Non-pigmented ciliary epithelial cell (primary cell): ENCODE measurements around the gene GNG14.
A peak's percentile ranks its signal among the peaks of the same experiment; 100 is the strongest.
"Not testable (repeated sequence)": the region's sequence is repeated elsewhere in the genome, so short reads cannot be mapped to it uniquely, and the experiment has no call there.

Source experiments
- DNase-seq: peaks from one replicate; pipeline ENCODE4 v3.0.0-alpha.2; 2010; ENCODE audit warnings: low read depth

Gene GNG14

DNA sequence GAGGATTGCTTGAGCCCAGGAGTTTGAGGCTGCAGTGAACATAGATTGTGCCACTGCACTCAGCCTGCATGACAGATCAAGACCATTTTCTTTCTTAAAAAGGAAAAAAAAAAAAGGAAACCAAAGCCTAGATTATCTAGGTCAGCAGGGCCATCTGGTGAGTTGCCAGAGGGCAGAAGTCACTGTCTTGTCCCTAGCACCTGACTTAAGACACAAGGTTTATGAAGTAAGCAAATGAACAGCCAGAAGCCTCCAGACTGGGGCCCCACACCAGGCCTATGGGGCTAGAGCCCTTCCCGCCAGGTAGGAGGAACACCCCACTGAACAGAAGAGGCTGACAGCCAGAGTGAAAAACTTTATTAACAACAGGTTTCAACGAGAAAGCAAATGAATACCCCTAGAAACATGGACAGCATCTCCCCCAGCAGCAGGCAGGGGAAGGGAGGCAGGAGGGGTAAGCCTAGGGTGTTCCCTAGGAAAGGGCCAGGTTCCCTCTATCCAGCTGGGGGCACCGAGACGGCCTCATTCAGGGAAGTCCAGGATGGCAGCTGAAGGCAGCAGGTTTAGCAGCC is 20.0 kb upstream of the GNG14 start:
- no peak for DNase-seq

DNA sequence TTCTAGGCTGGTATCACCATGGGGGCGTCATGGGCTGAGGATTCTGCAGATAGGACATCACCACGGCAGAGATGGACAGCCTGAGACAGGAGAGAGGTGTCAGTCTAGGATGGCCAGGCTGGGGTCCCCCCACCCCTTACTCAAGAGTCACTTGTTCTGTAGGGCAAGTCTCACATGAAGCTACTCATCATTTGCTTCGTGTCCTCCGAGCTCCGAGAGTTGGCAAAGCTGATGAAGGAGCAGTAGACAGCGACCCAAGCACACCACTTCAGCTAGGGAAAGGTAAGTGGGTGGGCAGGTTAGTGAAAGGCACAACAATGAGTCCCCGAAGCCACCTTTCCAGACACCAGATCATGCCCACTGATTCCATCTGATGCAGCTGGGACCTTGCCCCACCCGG is 19.5 kb upstream of the GNG14 start:
- no peak for DNase-seq

DNA sequence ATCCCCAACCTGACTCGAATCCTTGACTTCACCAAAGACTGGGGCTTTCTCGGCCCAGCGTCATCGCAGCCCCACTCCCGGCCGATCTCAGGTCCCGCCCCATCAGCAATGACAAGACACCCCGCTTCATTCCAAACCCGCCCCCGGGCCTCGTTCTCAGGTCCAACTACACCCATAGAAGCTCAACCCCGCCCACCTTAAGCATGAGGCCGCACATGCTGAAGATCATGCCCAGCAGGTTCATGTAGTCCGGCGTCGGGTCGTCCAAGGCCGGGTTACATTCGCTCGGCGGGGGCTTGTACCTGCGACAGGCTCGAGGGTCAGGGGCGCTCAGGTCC is 18.9 kb upstream of the GNG14 start:
- DNase-seq = peak; percentile 24

DNA sequence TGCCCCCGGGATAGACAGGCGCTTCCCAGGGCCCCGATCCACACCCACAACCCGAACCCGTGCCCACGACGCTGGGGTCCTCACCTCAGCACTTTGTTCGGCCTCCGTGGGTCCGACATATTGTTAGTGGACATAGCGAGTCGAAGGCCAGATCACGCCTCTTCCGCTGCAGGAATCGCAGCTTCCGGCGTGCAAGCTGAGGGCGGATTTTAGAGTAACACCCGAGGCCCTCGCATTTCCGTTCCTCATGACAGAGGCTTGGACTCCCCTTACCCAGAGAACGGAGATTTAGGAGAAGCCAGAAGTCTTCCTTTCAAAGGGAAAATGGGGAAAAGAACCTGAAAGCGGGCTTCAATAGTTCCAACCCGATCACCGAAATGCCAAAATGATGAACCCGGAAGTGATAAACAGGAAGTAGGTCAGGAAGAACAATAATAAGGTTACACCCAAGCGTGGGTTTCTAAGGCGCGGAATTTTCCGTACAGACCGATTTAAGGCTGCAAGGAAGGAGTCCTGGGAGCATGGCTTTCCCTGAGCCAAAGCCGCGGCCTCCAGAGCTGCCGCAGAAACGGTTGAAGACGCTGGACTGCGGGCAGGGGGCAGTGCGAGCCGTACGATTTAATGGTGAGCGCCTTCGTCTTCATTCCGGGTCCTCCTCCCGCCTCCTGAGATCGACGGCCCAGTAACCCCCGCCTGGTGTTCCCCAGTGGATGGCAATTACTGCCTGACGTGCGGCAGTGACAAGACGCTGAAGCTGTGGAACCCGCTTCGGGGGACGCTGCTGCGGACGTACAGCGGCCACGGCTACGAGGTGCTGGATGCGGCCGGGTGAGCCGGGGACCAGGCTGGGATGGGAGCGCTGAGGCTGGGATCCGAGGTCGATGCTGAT is 18.3 kb upstream of the GNG14 start:
- DNase-seq = peak; percentile 49

DNA sequence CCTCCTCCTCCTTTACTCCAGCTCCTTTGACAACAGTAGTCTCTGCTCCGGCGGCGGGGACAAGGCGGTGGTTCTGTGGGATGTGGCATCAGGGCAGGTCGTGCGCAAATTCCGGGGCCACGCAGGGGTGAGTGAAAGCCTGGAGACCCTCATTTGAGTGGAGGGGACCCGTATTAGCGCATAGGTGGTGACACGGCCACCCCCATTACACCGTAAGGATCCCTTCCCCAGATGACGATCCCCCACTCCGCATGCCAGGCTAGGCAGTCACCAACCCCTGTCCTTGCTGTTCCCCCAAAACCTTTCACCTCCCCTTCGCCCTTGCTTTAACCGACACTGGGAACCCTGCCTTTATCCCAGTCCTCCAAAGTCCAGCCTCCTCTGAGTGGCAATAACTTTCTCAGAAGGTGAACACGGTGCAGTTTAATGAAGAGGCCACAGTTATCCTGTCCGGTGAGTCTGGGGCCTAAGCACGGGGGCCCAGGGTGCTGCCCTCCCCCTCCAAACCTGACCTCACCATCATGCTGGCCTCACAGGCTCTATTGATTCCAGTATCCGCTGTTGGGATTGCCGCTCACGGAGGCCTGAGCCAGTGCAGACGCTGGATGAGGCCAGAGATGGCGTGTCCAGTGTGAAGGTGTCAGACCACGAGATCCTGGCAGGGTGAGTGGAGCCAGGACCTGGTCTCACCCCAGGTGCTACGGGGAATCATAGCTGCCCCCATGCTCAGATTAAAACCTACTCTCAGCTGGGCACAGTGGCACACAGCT is 17.5 kb upstream of the GNG14 start:
- no peak for DNase-seq

DNA sequence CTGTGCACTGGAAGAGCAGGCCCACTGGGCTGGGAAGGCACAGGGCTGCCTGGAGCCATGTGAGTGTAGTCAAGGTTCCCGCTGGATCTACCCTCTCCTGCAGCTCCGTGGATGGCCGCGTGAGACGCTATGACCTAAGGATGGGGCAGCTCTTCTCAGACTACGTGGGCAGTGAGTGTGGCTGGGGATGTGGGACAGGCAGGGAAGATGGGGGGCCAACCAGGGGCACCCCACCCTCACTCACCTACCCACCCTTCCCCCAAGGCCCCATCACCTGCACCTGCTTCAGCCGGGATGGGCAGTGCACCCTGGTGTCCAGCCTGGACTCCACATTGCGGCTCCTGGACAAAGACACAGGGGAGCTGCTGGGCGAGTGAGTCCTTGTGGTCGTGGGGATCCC is 15.1 kb upstream of the GNG14 start:
- no peak for DNase-seq

DNA sequence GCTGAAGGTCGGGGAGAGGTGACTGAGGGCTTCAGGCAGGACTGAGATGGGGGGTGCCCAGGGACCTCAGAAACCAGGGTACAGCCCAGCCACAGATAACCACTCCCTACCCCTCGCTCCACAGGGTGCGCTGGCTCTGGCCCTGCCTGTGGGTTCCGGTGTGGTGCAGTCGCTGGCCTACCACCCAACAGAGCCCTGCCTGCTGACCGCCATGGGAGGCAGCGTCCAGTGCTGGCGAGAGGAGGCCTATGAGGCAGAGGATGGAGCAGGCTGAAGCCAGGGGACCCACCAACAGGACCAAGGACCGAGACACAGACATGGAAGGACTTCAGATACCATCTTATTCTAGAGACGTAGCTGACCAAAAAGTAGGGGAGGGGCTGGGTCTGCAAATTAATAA is 12.4 kb upstream of the GNG14 start:
- DNase-seq = no peak

DNA sequence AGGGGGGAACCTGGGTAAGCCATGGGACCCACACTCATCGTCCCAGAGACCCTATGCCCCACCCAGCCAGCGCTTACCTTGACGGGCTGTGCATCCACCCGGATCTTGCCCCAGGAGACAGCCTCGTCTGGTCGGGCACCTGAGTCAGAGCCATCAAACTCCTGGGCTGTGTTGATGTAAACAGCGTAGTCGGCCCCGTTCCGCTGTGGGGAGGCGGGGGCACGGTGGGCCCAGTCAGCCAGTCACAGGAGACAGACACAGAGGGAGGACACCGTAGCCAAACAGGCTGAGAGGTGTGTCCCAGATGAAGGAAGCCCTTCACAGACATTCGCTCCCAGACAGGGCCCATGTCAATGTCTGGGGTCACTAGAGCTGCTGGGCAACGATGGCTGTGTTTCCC is 11.9 kb upstream of the GNG14 start:
- DNase-seq = no peak

DNA sequence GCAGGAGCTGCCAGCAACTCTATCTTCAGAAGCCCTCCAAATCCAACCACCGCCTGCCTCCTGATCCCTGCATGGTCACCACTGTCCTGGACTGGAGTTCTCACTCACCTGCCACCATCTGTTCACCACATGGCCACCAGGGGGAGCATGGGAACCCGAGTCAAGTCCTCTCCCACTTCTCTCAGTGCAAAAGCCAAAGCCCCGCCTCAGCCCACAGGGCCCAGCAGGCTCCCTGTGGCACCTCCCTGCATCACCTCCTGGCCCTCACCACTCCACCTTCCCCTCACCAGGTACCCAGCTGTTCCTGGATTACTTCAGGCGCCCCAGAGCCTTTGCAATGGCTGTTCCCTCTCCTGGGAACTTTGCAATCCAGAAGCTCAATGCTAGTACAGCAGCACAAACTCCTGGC is 11.4 kb upstream of the GNG14 start:
- no peak for DNase-seq

DNA sequence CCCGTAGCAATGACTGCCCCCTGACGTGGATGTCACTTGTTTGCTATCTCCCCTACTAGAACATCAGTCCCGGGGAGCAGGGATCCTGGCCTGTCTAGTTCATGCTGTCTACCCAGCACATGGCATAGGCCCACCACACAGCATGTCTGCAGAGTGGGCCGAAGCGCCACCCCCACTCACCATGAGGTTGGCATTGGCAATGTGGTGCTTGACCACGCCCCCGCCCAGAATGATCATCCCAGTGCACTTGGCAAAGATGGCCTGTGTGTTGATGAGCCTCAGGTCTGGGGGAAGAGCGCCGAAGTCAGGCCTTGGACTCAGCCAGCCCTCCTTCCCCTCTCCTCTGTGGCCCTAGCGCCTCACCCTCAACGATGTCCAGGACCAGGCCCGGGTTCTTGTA is 10.9 kb upstream of the GNG14 start:
- DNase-seq = no peak

DNA sequence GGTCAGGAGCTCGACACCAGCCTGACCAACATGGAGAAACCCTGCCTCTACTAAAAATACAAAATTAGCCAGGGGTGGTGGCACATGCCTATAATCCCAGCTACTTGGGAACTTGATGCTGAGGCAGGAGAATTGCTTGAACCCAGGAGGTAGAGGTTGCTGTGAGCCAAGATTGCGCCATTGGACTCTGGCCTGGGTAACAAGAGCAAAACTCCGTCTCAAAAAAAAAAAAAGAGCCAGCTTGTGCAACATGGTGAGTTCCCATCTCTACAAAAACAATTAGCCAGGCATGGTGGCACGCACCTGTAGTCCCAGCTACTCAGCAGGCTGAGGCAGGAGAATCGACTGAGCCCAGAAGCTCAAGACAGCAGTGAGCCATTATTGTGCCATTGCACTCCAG is 9.8 kb upstream of the GNG14 start:
- DNase-seq = not testable (repeated sequence)

DNA sequence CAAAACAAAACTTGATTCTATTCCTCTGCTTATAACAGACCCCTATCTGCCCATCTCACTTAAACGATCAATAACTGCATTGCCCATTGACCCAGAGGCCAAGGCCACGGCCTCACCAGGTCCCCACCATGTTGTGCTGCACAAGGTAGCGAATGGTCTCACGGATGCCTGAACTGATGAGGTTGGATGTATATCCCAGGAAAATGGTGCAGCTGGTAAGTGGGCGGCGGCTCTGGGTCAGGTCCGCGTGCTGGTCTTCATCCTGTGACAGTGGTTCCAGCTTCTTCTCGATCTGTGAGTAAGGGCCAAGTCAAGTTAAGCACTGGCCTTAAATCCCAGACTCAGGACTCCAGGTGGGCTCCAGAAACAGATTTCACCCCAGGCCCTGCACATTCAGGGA is 7.8 kb upstream of the GNG14 start:
- DNase-seq = no peak

DNA sequence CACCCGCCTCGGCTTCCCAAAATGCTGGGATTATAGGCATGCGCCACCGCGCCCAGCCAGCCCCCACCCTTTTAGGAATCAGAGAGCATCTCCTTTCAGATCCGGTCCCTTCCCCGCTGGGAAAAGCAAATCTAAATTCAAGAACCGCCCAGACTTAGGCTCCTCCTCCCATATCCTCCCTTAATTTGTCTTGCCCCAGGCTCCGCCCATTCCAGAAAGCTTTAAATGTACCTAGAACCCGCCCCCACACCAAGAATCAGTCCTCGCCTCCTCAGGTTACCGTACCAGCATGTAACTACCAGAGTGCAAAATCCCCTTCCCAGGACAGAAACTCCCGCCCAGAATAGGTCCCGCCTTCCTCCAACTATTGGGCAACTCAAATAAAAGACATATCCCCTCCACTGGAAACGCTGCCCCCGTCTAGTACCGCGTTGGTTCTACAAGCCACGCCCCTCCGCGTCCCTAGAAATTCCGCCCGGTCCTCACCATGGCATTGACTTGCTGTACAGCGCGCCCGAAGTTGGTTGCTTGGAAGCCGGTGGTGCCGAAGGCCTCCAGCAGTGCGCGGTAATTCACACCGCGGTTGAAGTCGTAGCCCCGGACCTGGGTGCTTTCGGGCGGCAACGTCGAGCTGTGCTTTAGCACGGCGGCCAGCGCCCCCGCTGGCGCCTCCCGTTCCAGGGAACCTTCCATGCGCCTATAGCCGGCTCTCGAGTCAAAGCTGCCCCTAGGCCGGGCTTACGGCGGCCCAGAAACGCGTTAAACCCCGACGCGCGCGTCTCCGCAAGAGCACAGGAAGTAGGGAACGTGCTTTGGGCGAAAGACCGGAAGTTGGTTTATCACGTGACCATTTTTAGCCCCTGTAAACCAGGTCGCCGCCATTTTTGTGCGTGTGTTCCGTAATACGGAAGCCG is 6.5 kb upstream of the GNG14 start, which contains the start of gene DHPS:
Gene DHPS, minus strand, starts transcription at position 807 of the 914 bp plus-strand sequence. Its CDS starts 114 bp downstream, at position 693.
- peak; percentile 95 for DNase-seq

DNA sequence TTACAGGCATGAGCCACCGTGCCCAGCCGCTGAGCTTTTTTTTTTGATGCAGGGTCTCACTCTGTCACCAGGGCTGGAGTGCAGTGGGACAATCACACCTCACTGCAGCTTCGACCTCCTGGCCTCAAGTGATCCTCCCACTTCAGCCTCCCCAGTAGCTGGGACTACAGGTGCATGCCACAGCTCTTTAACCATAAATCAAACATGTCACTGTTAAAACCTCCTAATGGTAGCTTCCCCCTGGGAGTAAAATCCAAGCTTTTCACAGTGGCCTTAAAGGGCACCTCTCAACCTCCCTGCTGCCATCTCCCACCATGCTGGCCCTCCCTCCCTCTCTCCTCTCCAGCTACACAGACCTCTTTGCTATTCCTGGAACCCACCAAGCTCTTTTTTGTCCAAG is 2.0 kb upstream of the GNG14 start:
- no peak for DNase-seq

DNA sequence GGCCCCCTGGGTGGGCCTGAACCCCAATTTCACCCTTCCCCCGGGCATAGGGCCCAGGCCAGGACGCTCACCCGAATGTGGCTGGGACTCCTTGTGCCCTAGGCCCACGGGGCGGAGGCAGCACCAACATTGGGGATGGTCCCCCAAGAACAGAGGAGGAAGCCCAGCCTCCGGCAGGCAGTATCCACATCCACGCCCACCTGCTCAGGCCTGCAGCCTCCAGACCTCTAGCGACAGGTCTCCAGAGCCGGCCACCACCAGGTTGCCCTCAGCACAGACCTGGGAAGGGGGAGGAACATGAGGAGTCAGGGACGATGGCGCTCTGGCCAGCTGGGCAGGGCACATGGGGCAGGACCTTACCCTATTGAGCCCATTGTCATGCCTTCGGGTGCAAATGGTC is 1.2 kb downstream of the GNG14 start:
- DNase-seq = no peak

DNA sequence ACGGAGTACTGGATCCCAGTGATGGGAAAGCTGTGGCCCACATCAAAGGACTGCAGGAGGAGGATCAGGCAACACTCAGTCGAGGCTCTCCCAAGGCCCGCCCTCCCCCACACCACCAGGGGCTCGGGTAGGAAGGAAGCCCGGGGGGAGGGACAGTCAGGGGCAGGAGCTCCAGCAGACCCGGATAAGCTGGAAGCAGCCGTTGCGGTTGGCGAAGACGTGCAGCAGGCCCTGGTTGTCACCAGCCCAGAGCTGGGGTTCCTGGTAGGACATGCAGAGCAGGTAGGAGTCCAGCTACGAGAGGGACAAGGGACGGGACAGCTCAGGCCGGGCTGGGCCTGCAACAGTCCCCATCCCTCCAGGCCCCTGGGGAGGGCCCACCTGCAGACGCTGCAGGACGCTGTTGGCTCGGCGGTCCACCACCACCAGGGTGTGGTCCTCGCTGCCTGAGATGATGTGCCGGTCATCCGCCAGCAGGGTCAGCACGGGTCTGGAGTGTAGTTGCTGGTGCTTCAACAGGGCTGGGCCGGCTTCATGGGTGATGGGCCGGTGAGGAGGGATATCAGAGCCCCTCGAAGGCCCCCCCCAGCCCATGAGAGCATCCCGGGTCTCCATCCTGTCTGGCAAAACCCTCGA is 1.9 kb downstream of the GNG14 start:
- DNase-seq = no peak

DNA sequence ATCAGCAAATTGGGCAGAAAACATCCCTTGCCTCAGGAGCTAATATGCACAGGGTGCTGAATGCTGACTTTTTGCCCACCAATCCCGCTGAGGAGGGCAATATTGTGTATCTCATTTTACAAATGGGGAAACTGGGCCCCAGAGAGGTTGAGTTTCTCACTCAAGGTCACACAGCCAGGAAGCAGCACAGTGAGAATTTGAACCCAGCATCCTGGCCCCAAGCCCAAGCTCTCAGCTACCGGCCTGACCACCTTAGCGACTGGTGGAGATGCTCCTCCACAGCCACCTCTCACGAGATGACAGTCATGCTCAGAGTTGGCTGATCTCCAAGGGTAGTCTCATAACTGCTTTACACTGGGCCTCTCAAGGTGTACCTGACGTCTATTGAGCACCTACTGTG is 5.2 kb downstream of the GNG14 start:
- DNase-seq = no peak

DNA sequence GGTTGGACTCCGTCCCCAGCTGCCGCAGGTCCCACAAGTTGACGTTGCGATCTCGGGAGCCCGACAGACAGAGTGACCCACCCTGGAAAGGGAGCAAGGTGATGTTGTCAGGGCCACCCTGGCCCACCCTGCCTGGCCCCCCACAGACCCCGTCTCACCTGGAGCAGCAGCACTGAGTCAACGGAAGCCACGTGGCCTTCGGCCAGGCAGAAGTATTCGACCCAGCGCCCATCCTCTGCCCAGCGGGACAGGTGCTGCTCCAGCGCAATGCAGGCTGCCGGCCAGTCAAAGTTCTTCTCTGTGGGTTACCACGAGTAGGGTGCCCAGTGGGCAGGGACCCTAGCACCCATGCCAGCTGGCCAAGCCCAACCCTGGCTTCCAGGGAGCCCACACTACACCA is 6.8 kb downstream of the GNG14 start:
- no peak for DNase-seq

DNA sequence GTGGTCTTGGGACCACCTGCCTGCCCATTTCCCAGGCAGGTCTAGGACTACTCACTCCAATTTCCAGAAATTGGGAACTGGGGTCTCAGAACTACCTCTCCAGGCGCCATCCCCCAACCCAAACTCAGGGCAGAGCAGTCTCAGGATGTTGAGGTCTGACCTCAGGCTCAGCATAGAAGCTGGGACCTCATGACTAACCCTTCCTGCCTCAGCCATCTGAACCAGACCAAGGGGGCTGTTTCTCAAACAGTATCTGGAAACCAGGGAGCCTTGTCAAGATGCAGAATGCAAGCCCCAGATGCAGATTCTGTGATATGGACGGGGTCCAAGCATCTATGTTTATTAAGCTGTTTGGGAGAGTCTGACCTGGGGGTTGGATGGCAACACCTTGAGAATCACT is 7.3 kb downstream of the GNG14 start:
- no peak for DNase-seq

DNA sequence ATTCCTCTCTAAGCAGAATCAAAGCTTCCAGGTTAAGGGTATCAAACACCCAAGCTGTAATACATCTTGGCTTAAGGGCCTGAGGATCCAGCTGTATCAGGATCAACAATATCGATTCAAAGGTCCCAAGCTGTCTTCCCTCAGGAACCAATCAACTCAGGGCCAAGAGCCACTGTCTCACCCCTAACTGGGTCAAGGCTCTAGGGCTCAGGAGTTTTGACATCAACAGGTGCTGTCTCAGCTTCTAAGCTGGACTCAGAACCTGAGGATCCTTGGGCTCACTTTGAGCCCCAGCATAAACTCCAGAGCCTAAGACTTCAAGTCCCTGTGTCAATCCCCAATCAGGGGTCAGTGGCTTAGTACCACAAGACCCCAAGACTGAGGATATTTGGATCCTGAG is 7.7 kb downstream of the GNG14 start:
- DNase-seq = no peak

DNA sequence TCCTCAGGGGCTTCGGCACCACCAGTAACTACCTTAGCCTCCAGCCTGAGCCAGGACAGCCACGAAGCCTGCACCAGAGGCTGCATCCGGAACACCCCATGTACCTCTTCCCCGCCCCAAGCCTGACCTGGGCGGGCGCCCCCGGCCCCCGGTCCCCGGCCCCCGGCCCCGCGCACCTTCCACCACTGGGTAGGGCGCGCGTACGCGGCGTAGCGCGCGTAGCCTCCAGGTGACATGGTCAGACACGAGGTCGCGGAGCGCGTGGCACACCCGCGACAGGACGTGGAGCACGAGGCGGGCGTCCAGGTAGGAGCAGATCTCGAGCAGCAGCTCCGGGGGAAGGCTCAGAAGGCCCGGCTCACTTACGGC is 8.2 kb downstream of the GNG14 start:
- no peak for DNase-seq
